NCI-H2107 (cell line): ENCODE data around the gene CHCHD6.

Source experiments
- DNase-seq: peaks from one replicate; lab custom pipeline; 2025; lab: John Stamatoyannopoulos, UW

Gene CHCHD6

DNA sequence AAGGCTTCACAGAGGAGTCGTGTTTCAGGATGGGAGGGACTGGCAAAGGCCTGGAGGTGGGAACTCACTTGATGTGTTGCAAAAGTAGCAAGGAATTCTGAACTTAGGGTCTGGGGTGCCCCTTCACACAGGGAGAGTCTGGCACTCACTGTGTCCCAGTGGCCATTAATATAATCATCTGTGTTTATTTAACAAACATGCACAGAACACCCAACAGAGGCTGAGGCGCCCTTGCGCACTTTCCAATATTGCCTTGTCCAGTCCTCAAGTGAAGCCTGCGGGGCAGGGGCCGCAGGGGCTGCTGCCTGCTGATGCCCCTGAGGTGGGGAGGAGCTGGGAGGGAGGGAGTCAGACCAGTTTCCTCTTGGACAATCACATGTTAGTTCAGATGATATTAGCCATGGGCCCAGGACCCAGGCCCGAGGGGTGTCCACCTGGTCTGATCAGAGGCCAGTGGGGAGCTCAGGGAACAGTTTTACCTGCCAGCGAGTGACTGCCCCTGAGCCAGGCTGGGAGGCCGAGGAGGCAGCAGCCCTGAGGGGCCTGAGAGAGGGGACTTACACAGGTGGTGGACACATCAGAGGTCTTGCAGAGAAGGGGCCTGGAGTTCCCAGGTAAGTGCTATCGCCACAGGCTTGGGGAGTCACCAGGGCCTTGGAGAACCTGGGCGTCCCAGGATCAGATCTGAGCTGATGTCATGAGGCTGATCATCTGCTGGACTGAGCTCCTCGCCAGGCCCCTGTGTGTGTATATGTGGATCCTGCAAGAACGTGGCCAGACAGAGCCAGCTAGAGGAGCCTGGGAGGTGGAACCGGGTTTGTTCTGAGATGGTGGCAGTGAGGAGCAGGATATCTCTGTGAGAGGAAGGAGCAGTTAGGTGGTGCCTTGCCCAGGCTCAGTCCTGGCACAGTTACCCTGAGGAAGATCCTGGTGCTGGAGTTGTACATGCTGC, 35.3 kb upstream of the CHCHD6 start:
- no peak for DNase-seq

DNA sequence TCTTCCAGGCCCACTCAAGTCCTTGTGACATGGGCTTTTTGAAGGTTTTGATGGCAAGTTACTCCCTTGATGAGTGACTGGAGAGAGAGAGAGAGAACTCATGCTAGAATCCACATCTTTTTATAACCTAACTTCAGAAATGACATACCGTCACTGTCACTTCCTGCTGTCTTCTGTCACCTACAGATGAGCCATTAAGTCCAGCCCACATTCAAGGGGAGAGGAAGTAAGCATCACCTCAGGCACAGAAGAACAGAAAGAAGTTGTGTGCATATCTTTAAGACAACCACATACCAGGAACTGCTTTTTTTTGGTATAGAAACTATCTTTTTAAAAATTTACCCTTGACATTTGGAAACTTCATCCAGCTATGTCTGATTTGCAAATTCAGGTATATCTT, 32.5 kb upstream of the CHCHD6 start:
- no peak for DNase-seq

DNA sequence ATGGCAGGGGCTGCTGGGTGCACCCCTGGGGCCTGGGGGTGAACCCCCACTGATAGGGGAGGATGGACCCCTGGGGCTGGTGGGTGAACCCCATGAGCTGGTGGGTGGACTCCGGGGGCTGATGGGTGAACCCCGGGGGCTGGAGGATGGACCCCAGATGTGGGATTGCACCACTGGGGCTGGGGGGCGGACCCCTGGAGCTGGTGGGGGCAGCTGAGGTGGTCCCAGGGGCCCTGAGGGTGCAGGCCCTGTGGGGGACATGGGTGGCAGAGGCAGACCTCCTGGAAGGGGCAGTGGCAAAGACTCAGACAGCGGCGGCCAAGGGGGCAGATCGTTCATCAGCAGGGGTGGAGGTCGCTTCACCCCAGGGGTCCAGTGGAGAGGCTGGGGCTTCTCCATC, 31.7 kb upstream of the CHCHD6 start:
- no peak for DNase-seq

DNA sequence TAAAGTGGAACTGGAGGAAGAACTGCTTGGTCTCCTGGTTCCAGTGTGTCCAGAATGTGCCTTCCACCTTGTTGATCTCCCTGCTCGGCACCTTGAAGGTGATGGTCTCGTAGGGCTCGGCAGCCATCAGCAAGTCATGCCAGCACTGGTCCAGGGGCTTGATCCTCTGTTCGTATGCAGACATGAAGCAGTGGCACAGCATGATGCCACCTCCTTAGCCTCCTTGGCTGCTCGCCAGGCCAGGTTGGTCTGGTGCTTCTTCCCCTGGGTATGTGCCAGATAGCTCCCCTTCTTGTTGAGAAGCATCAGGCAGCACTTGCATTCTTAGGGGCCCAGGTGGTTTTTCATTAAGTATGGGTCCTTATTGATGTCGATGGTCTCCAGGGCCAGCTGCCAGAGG, 31.3 kb upstream of the CHCHD6 start:
- no peak for DNase-seq

DNA sequence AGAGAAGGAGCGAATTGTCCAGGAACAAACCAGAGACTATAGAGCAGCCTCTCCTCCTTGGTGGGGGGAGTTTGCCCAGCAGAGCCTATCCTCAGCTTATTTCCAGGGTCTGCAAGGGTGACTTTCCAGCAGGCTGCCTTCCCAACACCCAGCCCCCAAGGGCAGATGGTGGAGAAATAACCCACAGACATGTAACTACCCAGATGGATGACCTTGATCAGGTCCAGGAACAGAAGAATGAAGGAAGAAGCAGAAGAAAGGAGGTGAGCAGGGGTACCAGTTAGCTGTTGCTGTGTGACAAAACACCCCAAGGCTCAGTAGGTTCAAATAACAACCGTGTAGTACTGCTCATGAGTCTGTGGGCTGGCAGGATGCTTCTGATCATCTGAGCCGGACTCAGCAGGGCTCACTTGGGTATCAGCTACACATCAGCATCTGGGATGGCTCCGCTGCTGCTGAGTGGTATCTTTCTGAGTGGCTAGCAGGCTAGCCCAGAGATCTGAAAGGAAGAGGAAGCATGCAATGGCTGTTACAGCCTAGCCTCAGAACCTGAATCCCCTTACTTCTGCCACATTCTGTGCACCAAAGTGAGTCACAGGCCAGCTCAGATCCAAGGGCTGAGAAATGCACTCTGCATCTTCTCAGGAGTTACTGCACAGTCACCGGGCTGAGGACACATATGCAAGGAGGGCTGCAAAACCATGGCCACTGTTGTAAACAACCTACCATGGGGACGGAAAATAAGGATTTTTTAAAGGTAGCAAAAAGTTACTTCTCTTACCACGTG, 26.9 kb upstream of the CHCHD6 start:
- DNase-seq, result no peak

DNA sequence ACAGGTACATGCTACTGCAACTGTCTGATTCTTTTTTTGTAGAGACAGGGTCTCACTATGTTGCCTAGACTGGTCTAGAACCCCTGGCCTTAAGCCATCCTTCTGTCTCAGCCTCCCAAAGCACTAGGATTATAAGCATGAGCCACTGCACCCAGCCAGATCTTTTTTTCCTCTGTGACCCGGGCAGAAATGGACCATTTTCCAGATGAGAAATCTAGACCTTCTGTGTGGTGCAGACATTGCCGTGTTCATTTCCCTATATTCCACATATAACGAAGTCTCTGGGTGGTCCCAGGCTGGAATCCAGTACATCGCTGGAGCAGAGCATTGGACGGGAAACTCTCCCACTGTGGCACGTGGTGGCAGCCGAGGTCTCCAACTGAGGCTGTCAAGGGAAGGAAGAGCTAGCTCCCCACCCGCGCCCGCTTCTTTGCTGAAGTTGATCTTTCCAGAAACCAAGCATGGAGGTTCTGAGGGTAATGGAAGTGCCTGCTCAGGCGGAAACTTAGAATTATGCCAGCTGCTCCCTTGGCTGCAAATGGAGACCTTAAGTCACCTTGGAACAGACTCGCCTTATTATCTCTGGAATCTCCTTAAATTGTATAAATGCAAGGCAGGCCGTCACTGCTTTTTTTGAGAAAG, 26.1 kb upstream of the CHCHD6 start:
- no peak for DNase-seq

DNA sequence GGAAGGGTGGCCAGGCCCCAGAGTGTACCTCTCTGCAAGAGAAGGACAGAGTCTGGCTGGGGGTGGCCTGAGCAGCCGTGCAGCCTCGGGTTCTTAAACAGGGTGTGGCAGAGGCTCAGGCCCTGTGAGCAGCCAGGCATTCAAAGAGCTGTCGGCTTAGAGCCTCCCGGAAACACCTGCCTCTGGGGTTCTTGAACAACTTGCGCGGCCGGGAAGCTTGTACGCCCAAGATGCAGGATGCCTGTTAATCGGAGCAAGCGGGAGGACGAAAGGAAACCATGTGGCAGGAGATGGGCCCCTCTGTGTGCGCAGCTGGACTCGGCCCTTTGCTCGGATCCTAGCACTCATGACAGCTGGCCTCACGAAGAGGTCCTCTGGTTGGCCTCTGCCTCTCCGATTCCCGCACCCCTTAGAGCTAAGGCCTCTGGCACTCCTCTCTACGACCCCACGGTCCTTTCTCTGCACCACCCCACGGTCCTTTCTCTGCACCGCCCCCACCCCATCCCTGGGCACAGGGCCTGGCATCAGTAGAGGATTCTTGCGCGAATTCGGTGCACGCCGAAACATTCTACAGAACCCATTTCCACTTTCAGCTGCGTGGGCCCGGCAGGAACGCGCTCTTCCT, 25.2 kb upstream of the CHCHD6 start:
- DNase-seq, result peak; percentile 41

DNA sequence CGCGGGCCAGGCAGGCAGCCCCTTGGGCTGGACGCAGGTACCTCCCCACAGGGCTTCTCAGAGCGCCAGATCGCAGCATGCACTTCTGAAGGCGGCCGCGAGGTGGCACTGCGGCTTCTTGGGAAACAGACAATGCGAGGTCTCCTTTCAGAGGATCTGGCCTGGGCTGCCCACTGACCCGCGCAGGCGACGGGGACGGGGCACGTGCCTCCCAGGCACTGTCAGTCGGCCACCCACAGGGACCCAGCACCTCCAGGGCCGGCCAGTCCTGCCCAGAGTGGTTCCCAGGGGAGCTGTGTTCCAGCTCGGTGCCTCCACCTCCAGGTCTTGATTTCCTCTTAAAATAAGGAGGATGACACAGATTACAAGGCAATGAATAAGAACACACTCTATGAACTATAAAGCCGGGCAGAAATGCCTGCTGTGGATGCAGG, 24.7 kb upstream of the CHCHD6 start:
- peak; percentile 60 for DNase-seq

DNA sequence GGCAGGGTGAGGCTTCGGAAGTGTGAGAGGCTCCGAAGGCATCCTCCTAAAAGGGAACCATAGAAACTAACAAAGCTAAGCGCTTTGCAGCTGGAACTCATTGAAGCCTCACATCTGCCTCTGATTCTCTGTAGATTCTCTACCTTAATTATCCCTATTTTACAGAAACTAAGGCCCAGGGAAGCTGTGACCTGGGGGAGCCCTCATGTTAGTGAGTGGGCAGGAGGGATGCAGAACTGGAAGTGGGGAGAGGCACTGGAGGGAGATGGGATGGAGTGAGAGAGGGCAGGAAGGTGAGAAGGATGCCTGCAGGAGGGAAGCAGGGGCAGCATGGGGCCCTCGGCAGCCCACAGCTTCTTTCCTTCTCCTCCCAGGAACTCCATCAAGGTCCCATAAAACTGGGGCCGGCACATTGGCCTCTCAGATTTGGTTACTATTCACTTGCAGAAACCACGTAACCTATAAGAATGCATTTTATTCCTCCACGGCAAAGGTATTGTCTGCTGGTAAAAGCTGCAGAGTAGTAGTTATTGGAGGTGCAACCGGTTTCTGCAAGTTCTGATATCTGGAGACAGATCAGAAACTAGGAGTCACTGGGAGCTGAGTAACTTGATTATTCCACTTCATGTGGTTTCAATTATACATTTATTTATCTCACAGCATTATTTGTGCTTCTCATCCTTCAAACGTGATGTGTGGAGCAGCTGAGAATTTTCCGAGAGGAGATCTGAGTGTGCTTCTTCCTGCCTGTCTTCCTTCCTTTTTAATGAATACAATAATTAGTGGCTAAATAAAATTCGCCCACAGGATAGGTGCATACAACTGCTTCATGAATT, 24.0 kb upstream of the CHCHD6 start:
- no peak for DNase-seq

DNA sequence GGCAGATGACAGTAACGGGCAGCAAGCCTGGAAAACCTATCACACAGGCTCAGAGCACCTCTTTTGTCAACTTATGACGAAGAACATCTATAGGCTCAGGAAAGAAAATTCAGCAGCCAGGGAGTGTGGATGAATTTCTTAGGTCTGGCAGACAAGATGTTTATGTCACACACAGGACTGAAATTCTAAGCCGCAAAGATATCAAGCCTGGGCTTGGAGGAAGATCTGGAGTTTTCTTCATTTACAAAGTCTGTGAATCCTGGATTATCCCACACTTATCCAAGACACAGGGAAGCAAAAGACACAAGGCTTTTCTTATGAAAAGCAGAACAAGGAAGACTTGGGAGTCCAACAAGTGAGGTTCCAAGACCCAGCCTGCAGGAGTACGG, 23.4 kb upstream of the CHCHD6 start:
- no peak for DNase-seq

DNA sequence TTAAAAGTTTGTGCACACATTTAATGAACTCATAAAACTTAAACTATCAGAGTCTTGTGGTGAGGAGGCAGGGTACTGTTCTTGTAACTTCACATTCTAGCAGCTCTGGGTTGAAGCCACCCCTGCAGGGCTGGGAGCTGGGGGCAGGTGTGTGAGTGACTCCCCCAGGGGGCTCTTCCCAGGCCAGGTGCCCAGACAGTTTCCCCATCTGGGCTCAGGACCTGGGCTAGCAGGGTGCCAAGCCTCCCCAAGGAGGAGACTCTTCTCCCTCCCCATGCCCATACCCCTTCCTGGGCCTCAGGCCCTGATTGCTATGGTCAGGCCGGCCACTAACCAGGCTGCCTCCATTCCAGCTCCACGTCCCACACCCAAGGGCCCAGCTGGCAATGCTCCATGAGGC, 22.0 kb upstream of the CHCHD6 start:
- no peak for DNase-seq

DNA sequence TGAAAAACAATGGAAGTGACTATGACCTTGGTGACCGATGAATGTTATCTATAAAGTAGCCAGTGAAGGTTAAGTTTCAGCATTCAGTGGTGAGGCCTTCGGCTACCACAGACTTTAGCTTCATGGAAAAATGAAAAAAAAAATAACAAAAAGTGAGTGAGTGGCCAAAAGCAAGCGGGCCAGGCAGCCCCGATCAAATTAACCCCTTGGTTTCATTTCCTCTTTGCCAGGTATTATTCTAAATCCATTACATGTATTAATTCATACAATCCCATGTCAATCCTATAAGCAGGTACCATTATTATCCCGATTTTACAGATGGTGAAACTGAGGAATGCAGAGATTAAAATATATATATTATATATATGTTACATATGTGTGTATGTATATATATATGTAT, 21.0 kb upstream of the CHCHD6 start:
- no peak for DNase-seq

DNA sequence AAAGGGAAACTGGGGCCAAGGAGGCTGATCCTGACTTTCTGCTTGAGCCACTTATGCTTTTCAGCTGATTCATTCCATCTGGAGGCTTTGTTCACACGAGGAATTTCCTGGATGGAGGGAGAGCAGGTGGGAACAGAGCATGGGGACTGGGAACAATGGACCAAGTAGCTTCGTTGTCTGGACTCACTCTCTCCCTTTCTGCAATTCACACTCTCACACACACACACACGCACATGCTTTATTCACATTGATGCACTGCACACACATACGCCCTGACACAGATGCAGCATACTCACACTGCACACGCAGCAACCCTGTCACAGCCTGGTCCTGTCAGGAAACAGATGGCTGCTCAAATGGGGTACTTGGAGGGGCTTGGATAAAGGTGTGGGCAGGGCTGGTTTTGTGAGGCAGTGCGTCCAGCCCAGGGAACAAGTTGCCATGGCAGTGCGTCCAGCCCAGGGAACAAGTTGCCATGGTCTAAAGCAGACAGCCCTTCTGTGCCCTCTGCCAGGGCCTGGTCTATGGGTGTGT, 19.8 kb upstream of the CHCHD6 start:
- DNase-seq, result no peak

DNA sequence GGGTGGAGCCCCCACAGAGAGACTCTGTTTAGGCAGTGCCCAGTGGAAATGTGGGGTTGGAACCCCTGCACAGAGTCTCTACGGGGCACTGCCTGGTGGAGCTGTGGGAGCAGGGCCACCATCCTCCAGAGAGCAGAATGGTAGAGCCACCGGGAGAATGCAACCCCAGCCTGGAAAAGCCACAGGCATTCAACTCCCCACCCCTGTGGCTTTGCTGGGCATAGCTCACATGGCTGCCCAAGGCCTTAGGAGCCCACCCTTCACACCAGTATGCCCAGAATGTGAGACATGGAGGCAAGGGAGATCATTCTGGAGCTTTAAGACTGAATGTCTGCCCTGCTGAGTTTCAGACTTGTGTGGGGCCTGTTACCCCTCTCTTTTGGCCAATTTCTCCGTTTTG, 19.0 kb upstream of the CHCHD6 start:
- DNase-seq, result no peak

DNA sequence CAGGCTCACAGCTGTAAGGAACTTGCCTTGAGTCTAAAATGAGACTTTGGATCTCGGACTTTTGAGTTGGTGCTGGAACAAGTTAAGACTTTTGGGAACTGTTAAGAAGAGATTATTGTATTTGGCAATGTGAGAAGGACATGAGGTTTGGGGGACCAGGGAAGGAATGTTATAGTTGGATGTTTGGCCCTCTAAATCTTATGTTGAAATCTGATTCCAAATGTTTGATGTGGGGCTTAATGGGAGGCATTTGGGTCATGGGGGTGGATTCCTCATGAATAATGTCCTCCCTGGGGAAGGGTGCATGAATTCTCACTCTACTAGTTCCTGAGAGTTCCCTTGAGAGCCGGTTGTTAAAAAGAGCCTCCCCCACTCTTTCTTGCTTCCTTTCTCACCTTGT, 18.5 kb upstream of the CHCHD6 start:
- no peak for DNase-seq

DNA sequence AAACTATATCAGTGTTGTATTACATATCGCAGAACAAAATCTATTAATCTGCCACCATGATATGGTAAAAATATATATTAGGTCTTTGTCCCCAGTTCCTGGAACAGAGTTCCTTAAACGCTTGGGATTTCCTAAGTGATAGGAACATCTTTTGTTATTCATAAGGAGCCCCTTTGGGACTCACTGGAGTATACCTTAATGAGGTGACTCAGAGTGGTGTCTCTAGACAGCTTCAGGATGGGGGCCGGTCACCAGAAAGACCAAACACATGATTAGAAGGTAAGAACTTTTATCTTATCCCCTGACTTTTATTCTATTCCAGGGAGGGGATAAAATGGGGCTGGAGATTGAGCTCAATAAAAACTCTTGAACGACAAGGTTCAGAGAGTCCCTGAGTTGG, 12.3 kb upstream of the CHCHD6 start:
- DNase-seq, result no peak

DNA sequence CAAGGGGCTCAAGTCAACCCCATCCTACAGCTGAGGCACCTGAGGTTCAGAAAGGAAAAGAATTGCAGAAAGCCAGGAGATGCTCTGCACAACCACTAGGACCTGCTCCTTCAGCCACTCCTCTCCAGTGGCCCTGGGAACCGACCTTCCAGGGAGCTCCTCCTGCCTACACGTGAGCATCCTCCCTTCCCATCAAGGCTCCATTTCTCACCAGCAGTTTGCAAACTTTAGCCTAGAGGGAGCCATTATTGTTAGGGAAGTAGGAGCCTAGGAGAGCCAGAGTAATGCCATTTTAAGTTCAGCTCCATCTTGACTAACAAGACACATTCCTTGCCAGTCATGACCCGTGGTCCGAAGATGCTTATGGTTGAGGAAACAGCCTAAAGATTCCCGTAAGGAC, 11.2 kb upstream of the CHCHD6 start:
- no peak for DNase-seq

DNA sequence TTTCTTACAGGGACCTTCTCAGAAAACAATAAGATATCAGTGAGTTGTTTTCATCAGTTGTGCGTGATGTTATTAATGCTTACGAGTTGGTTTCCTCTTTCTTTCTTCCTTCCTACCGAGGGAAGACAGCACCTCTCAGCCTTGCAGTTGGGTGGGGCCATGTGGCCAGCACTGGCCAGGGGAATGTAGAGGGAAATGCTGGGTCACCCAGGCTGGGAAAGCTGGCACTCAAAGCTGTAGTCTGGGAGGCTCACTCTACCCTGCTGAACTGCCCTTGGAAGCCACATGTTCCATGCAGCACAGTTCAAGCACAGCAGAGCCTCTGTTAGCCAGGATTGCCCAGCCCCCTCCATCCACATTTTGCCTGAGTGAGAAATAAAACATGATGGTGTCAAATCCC, 10.1 kb upstream of the CHCHD6 start:
- no peak for DNase-seq

DNA sequence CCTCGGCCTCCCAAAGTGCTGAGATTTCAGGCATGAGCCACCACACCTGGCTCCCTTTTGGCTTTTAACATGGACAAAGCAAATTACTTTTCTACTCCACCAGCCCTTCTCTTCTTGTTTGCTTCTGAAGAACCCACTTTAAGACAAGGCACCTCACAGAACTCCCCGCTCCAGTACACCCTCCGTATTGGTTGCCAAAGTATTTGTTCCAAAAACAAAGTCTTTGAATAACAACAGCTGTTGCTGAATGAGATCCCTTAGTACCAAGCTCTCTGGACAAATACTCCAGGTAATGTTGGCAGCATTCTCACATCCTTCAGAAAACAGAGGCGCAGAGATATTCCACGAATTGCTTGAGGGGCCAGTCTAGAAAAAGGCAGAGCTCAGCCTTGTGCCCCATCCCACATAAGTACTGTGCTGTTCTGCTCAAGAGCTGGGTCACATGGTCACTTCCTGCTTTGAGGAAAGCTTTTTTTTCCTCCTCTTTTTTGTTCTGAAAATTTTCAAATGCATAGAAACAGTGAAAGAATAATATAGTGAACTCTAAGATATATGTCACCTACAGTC, 7.3 kb upstream of the CHCHD6 start:
- DNase-seq, result no peak

DNA sequence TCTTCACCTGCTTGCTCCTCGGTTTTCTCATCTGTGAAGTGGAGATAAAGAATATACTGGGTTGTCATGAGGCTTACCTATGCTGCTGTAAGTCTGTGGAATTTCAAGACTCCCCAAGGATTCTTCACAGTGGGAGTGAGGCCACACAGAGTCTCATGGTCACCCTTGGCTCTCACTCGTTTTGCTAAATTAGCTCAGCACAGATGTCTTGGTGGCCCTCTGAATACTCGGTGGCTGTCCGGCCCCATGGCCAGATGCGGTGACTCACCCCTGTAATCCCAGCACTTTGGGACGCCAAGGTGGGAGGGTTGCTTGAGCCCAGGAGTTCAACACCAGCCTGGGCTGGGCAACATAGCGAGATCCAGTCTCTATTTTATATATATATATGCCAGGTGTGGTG, 5.0 kb upstream of the CHCHD6 start:
- no peak for DNase-seq
